Smooth muscle cell of the coronary artery (primary cell): ENCODE measurements around the gene BTF3L4. TPM values are rescaled to one million over a fixed set of nuclear protein-coding genes. Genes with fewer than 3 reads are reported as not detected.

ENCODE experiments used
- total RNA-seq: library from RNA; depleted of rRNA; stranded (reverse); fragments of >200 nt; gene quantifications from 2 replicates; pipeline ENCODE4 v1.2.3, GENCODE V29; 2014; ENCODE audit warnings: low replicate concordance

BTF3L4 gene
- 9.5 and 40.0 TPM in 2 replicates for total RNA-seq

GRCh38 chr1:52056163-52056936, at the start of gene BTF3L4:
BTF3L4 (plus strand) TSS chr1:52056295; CDS start chr1:52059848, 3,553 bp downstream.

GRCh38 chr1:52033190-52034049, 22.7 kb upstream of the BTF3L4 start, which contains the start of gene KTI12:
KTI12 (minus strand) TSS chr1:52033810; CDS start chr1:52033761, 49 bp downstream.

GRCh38 chr1:52055066-52055865, 829 bp upstream of the BTF3L4 start, which contains the start of gene TXNDC12:
TXNDC12 (minus strand) TSS chr1:52055191; CDS start chr1:52055096, 95 bp downstream.

Other genes with a start within 250 kb of the BTF3L4 start
- 69.6 and 74.3 TPM in 2 replicates for gene NRDC, start 177.6 kb upstream of the BTF3L4 start, total RNA-seq
- 3.7 and 11.7 TPM in 2 replicates for gene RAB3B, start 65.6 kb upstream of the BTF3L4 start, total RNA-seq
- 11.7 and 11.9 TPM in 2 replicates for gene KTI12, start 22.5 kb upstream of the BTF3L4 start, total RNA-seq
- gene TXNDC12, start 1.1 kb upstream of the BTF3L4 start, total RNA-seq, result 20.9 and 25.0 TPM in 2 replicates
- 19.9 and 31.2 TPM in 2 replicates for gene ZFYVE9, start 85.8 kb downstream of the BTF3L4 start, total RNA-seq